Measurements from ENCODE around the gene CTNND2.

The CTNND2 gene

GRCh38 chr5:11760934-11761603 is 143.2 kb downstream of the CTNND2 start:
- DNase-seq: no peak

GRCh38 chr5:11758321-11758720 is 145.9 kb downstream of the CTNND2 start:
- DNase-seq: no peak

- DNase-seq: no peak
Measured at GRCh38 chr5:11757661-11758060, 146.6 kb downstream of the CTNND2 start.

GRCh38 chr5:11737010-11737409 is 167.2 kb downstream of the CTNND2 start:
- DNase-seq: no peak

GRCh38 chr5:11734369-11734768 is 169.9 kb downstream of the CTNND2 start:
- DNase-seq: no peak

GRCh38 chr5:11733840-11734192 is 170.4 kb downstream of the CTNND2 start:
- DNase-seq: no peak

GRCh38 chr5:11733185-11733839 is 170.9 kb downstream of the CTNND2 start:
- no peak for DNase-seq

- no peak for DNase-seq
Measured at GRCh38 chr5:11724940-11725339, 179.3 kb downstream of the CTNND2 start.

- peak; percentile 47 for DNase-seq
Measured at GRCh38 chr5:11719888-11720481, 184.3 kb downstream of the CTNND2 start.

GRCh38 chr5:11715461-11716196 is 188.6 kb downstream of the CTNND2 start:
- no peak for DNase-seq

GRCh38 chr5:11711932-11712331 is 192.3 kb downstream of the CTNND2 start:
- DNase-seq: no peak

GRCh38 chr5:11709021-11709420 is 195.2 kb downstream of the CTNND2 start:
- DNase-seq: no peak

- no peak for DNase-seq
Measured at GRCh38 chr5:11704916-11705315, 199.3 kb downstream of the CTNND2 start.

- no peak for DNase-seq
Measured at GRCh38 chr5:11700391-11700790, 203.9 kb downstream of the CTNND2 start.

- no peak for DNase-seq
Measured at GRCh38 chr5:11692636-11693035, 211.6 kb downstream of the CTNND2 start.

- no peak for DNase-seq
Measured at GRCh38 chr5:11687498-11687897, 216.7 kb downstream of the CTNND2 start.

- DNase-seq: no peak
Measured at GRCh38 chr5:11684607-11685006, 219.6 kb downstream of the CTNND2 start.

- no peak for DNase-seq
Measured at GRCh38 chr5:11683666-11684065, 220.6 kb downstream of the CTNND2 start.

- no peak for DNase-seq
Measured at GRCh38 chr5:11681796-11682195, 222.4 kb downstream of the CTNND2 start.

GRCh38 chr5:11679676-11680075 is 224.6 kb downstream of the CTNND2 start:
- DNase-seq: no peak

- DNase-seq: no peak
Measured at GRCh38 chr5:11675184-11675583, 229.1 kb downstream of the CTNND2 start.

GRCh38 chr5:11672385-11673085 is 231.7 kb downstream of the CTNND2 start:
- DNase-seq: no peak

GRCh38 chr5:11658376-11658775 is 245.9 kb downstream of the CTNND2 start:
- DNase-seq: no peak

Measured in fibroblast of skin of scalp (primary cell).